Neural progenitor cell (in vitro differentiated cells): ENCODE results near the gene LRFN4. TPM values are rescaled to one million over a fixed set of nuclear protein-coding genes. Genes with fewer than 3 reads are reported as not detected.

Experiments used
- DNase-seq: peaks from one replicate; pipeline ENCODE4 v3.0.0-alpha.2; 2016; ENCODE audit warnings: low spot score
- H2AFZ ChIP-seq: fragments of 200-600 bp; sonication (generic); replicated peaks from 2 replicates; pipeline ENCODE4 v1.6.1; 2016; ENCODE audit warnings: antibody characterized with exemption
- H3F3A ChIP-seq: fragments of 200-600 bp; sonication (generic); 2 replicates; pipeline ENCODE4 v1.6.1; 2016; ENCODE audit warnings: antibody characterized with exemption, low read depth
- H3K27ac ChIP-seq: fragments of 200-600 bp; sonication (generic); 2 replicates; pipeline ENCODE4 v1.5.1; 2016; ENCODE audit warnings: mild to moderate bottlenecking
- H3K27me3 ChIP-seq: fragments of 200-600 bp; sonication (generic); 2 replicates; pipeline ENCODE4 v1.6.1; 2016; ENCODE audit warnings: mild to moderate bottlenecking, moderate library complexity
- H3K36me3 ChIP-seq: fragments of 200-600 bp; sonication (generic); 2 replicates; pipeline ENCODE4 v1.5.1; 2016
- H3K4me1 ChIP-seq: fragments of 200-600 bp; sonication (generic); 2 replicates; pipeline ENCODE4 v1.6.1; 2016; ENCODE audit warnings: mixed run types
- H3K4me2 ChIP-seq: fragments of 200-600 bp; sonication (generic); 2 replicates; pipeline ENCODE4 v1.6.1; 2016
- H3K4me3 ChIP-seq: fragments of 200-600 bp; sonication (generic); 2 replicates; pipeline ENCODE4 v1.5.1; 2016
- H3K79me2 ChIP-seq: fragments of 200-600 bp; sonication (generic); 2 replicates; pipeline ENCODE4 v1.6.1; 2016; ENCODE audit warnings: low read depth
- H3K9ac ChIP-seq: fragments of 200-600 bp; sonication (generic); 2 replicates; pipeline ENCODE4 v1.6.1; 2016
- H3K9me3 ChIP-seq: fragments of 200-600 bp; sonication (generic); 2 replicates; pipeline ENCODE4 v1.5.1; 2016; ENCODE audit warnings: low read depth
- H4K20me1 ChIP-seq: fragments of 200-600 bp; sonication (generic); 2 replicates; pipeline ENCODE4 v1.6.1; 2016; ENCODE audit warnings: low read depth
- H3K27ac Mint-ChIP-seq: 3 replicates; pipeline ENCODE4 v1.8.0; 2021; ENCODE audit warnings: mixed read lengths
- H3K27me3 Mint-ChIP-seq: 2 replicates; pipeline ENCODE4 v1.8.0; 2022; ENCODE audit warnings: low read depth, mild to moderate bottlenecking, inconsistent platforms, moderate library complexity, mixed read lengths; ENCODE audit not compliant: insufficient read depth
- H3K36me3 Mint-ChIP-seq: 3 replicates; pipeline ENCODE4 v1.8.0; 2021; ENCODE audit warnings: mixed read lengths
- H3K4me1 Mint-ChIP-seq: 3 replicates; pipeline ENCODE4 v1.8.0; 2021; ENCODE audit warnings: mixed read lengths
- H3K4me3 Mint-ChIP-seq: 3 replicates; pipeline ENCODE4 v1.8.0; 2021; ENCODE audit warnings: mild to moderate bottlenecking, moderate library complexity, mixed read lengths
- H3K9me3 Mint-ChIP-seq: 3 replicates; pipeline ENCODE4 v1.8.0; 2020; ENCODE audit warnings: mixed read lengths
- CTCF ChIP-seq: fragments of 200-600 bp; sonication (generic); IDR thresholded peaks from 2 replicates; pipeline ENCODE4 v1.5.1; 2017; ENCODE audit warnings: antibody characterized with exemption, mild to moderate bottlenecking
- EZH2 ChIP-seq: fragments of 200-600 bp; sonication (generic); IDR thresholded peaks from 2 replicates; pipeline ENCODE4 v1.6.1; 2017; ENCODE audit warnings: antibody characterized with exemption, mild to moderate bottlenecking, moderate library complexity
- EZH2phosphoT487 ChIP-seq: fragments of 200-600 bp; sonication (generic); IDR thresholded peaks from 2 replicates; pipeline ENCODE4 v1.6.1; 2017; ENCODE audit warnings: antibody characterized with exemption
- total RNA-seq: library from RNA; depleted of rRNA; stranded (reverse); fragments of >200 nt; gene quantifications from 2 replicates; pipeline ENCODE4 v1.2.3, GENCODE V29; 2015; ENCODE audit warnings: low replicate concordance

LRFN4 gene
- total RNA-seq, 1 donor from 2014 or later = 6.7 TPM

- Histone ChIP-seq H3K4me1 (peaks cover 17% of the 10 kb centered on the region), H4K20me1 (no peaks in the 10 kb centered on the region), H3K27me3 (no peaks in the 10 kb centered on the region), H3K9ac (no peak overlapping the region), H3K9me3 (no peaks in the 10 kb centered on the region), H2AFZ (no peak overlapping the region), H3F3A (peaks cover 25% of the 10 kb centered on the region), H3K36me3 (no peaks in the 10 kb centered on the region), H3K4me2 (no peak overlapping the region), H3K27ac (no peak overlapping the region), H3K4me3 (no peak overlapping the region), H3K79me2 (no peaks in the 10 kb centered on the region)
- TF ChIP-seq EZH2phosphoT487 = no peak
- TF ChIP-seq CTCF = no peak
- no peak for TF ChIP-seq EZH2
- Mint-ChIP-seq H3K4me1 (peaks cover 8% of the 10 kb centered on the region), H3K9me3 (no peaks in the 10 kb centered on the region), H3K27me3 (peaks cover 3% of the 10 kb centered on the region), H3K4me3 (no peak overlapping the region), H3K27ac (no peak overlapping the region), H3K36me3 (peaks cover 7% of the 10 kb centered on the region)
- DNase-seq = no peak
These were observed 42.2 kb upstream of the LRFN4 start for GRCh38 chr11:66814678-66815077.

GRCh38 chr11:66815646-66816045 is 41.2 kb upstream of the LRFN4 start:
- Mint-ChIP-seq H3K4me1 (peaks cover 10% of the 10 kb centered on the region), H3K4me3 (no peak overlapping the region), H3K36me3 (peaks cover 7% of the 10 kb centered on the region), H3K27ac (no peak overlapping the region), H3K9me3 (no peaks in the 10 kb centered on the region), H3K27me3 (peaks cover 3% of the 10 kb centered on the region)
- Histone ChIP-seq H3K79me2 (no peaks in the 10 kb centered on the region), H3K4me2 (no peak overlapping the region), H3K4me3 (no peak overlapping the region), H3K9me3 (no peaks in the 10 kb centered on the region), H3F3A (peaks cover 25% of the 10 kb centered on the region), H4K20me1 (no peaks in the 10 kb centered on the region), H3K36me3 (no peaks in the 10 kb centered on the region), H3K27me3 (no peaks in the 10 kb centered on the region), H3K4me1 (peaks cover 23% of the 10 kb centered on the region), H3K9ac (no peak overlapping the region), H3K27ac (no peak overlapping the region), H2AFZ (no peak overlapping the region)
- no peak for DNase-seq
- no peak for TF ChIP-seq CTCF
- no peak for TF ChIP-seq EZH2phosphoT487
- no peak for TF ChIP-seq EZH2

GRCh38 chr11:66818231-66818955 is 38.5 kb upstream of the LRFN4 start:
- TF ChIP-seq EZH2phosphoT487 (no peak), EZH2 (no peak), CTCF (no peak)
- no peak for DNase-seq
- no peaks in the 10 kb centered on the region for H4K20me1 ChIP-seq
- H3K36me3 ChIP-seq = no peaks in the 10 kb centered on the region
- Mint-ChIP-seq H3K9me3 (no peaks in the 10 kb centered on the region), H3K4me1 (peaks cover 12% of the 10 kb centered on the region), H3K27ac (no peak overlapping the region), H3K4me3 (no peak overlapping the region), H3K27me3 (no peaks in the 10 kb centered on the region), H3K36me3 (peaks cover 7% of the 10 kb centered on the region)
- H2AFZ ChIP-seq = no peak overlapping the region
- no peaks in the 10 kb centered on the region for H3K79me2 ChIP-seq
- no peak overlapping the region for H3K27ac ChIP-seq
- no peaks in the 10 kb centered on the region for H3K27me3 ChIP-seq
- no peaks in the 10 kb centered on the region for H3K9me3 ChIP-seq
- H3K4me2 ChIP-seq = no peak overlapping the region
- H3K4me1 ChIP-seq = peaks cover 18% of the 10 kb centered on the region
- H3F3A ChIP-seq = peaks cover 3% of the 10 kb centered on the region
- no peak overlapping the region for H3K4me3 ChIP-seq
- H3K9ac ChIP-seq = no peak overlapping the region
